ENCODE data around the gene SULT1B1. TPM values are rescaled to one million over a fixed set of nuclear protein-coding genes. Genes with fewer than 3 reads are reported as not detected.
A peak's percentile ranks its signal among the peaks of the same experiment; 100 is the strongest.

Gene SULT1B1
- total RNA-seq (2014; rRNA removed; shearing (Covaris generic)) (2.6 TPM in 1 of 2 replicates, not detected in the other), polyA plus RNA-seq (2016; fragmentation: Nextera tagmentation; extraction: Ambion mirVana) (0.10 and 0.11 TPM in 2 replicates)

DNA sequence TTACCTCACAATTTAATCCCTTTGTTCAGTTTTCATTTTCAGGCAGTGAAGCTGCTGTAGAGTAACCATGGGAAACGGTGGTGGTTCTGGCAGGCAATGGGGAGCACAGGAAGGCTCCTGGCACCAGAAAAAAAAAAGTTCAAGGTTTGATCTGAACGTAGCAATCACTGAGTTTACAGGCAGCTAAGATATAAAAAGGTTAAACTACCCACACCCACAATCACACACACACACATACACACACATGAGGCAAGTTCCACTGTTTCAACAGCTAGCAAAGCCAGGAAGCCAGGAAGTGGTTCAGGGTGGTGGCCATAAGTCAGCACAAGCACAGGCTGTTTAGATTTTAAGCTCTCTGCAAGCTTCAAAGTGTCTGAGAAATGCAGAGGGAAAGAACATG is at the start of gene SULT1B1:
Gene SULT1B1, minus strand, starts transcription at position 166 of the 400 bp plus-strand sequence. CDS start 5,403 bp downstream, outside the sequence.
- H3K4me1 ChIP-seq (ENCODE audit: insufficient read depth) = peaks cover 17% of the 10 kb centered on the region
- TF ChIP-seq EZH2 (IDR thresholded peaks at IDR 0.05; ENCODE audit: insufficient read depth, poor library complexity, severe bottlenecking) = no peak
- TF ChIP-seq EZH2phosphoT487 (IDR thresholded peaks at IDR 0.05; ENCODE audit: insufficient read depth, low read depth) = no peak
- DNase-seq = peak; percentile 65
- 3 to 7% methylated on average over 2 of the region's 2 CpGs for WGBS, 2 experiments (ENCODE audit: low coverage in 1 of 2, low lambda C conversion rate in 2 of 2, missing lambda C conversion rate in 2 of 2)
- no peaks in the 10 kb centered on the region for H3K9me2 ChIP-seq (ENCODE audit: insufficient read depth)
- 0 out of 2 replicates have a peak within 1 kb of the TSS, but pooled peaks have one; percentile 4 for H3K4me3 ChIP-seq
- peak within 1 kb of the TSS; percentile 79 for H2AFZ ChIP-seq
- no peaks in the 10 kb centered on the region for H3K79me2 ChIP-seq (ENCODE audit: insufficient read depth)
- H3K27ac ChIP-seq = peak within 1 kb of the TSS; percentile 51
- peak within 1 kb of the TSS; percentile 38 for H3K4me2 ChIP-seq (ENCODE audit: unreplicated experiment)
- no peaks in the 10 kb centered on the region for H4K20me1 ChIP-seq (ENCODE audit: insufficient read depth)
- no peaks in the 10 kb centered on the region for H3K9me3 ChIP-seq (ENCODE audit: low read depth)
- peak within 1 kb of the TSS; percentile 11 for H3K9ac ChIP-seq
- 0 out of 2 replicates have a peak, but pooled peaks cover 5% of the 10 kb centered on the region for H3F3A ChIP-seq (ENCODE audit: insufficient read depth)
- H3K27me3 ChIP-seq (replicated peaks; ENCODE audit: insufficient read depth) = no peaks in the 10 kb centered on the region
- H3K36me3 ChIP-seq (ENCODE audit: low read depth) = no peaks in the 10 kb centered on the region
- in situ Hi-C loops (cut with MboI) = no loop called here

DNA sequence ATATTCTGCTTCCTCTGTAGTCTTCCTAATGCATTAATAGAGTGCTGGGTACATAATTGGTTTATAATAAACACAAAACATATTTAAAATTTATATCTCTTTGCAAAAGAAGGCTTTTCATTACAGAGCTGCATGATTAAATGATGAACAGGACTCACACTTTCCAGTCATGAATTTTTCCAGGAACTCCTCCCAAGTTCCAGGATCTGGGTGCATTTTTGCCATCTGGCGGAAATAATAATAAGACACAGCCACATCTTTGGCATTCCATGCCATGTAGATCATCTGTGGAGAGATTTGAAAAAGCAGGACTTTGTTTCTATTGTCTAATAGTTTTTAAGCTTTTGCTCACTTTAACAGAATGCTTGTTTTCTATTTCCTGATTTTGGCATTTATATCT is 40.2 kb upstream of the SULT1B1 start:
- DNase-seq = peak; percentile 80
- in situ Hi-C loops (cut with MboI) = no loop called here
- WGBS, 2 experiments (ENCODE audit: low coverage in 1 of 2, low lambda C conversion rate in 2 of 2, missing lambda C conversion rate in 2 of 2) = 0 to 9% methylated on average over 1 of the region's 1 CpG

DNA sequence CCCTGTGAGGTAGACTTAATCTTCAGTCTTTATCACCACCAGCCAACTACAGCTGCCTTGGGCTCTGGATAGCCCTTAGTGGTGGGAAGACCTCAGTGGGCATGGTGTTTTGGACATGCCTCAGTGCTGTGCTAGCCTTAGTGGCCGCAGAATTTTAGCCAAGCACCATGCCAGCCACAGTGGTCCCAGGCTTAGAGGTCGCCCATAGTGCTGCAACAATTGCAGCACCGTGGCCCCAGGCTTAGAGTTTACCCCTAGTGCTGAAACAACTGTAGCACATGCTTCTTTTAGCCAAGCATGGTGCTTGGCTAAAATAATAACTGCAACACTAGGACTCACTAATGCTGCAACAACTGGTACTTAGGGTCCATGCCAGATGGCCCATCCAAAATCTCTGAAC is 38.9 kb upstream of the SULT1B1 start:
- Histone ChIP-seq H3K4me2 (ENCODE audit: unreplicated experiment) (no peak overlapping the region), H3K4me3 (no peak overlapping the region), H3F3A (ENCODE audit: insufficient read depth) (no peaks in the 10 kb centered on the region), H4K20me1 (ENCODE audit: insufficient read depth) (no peaks in the 10 kb centered on the region), H3K9me3 (ENCODE audit: low read depth) (peaks cover 2% of the 10 kb centered on the region), H2AFZ (no peak overlapping the region), H3K9ac (no peak overlapping the region), H3K36me3 (ENCODE audit: low read depth) (no peaks in the 10 kb centered on the region), H3K79me2 (ENCODE audit: insufficient read depth) (no peaks in the 10 kb centered on the region), H3K4me1 (ENCODE audit: insufficient read depth) (peaks cover 15% of the 10 kb centered on the region), H3K27me3 (replicated peaks; ENCODE audit: insufficient read depth) (no peaks in the 10 kb centered on the region), H3K27ac (no peak overlapping the region), H3K9me2 (ENCODE audit: insufficient read depth) (no peaks in the 10 kb centered on the region)
- in situ Hi-C loops (cut with MboI) = no loop called here
- DNase-seq = no peak
- TF ChIP-seq EZH2 (IDR thresholded peaks at IDR 0.05; ENCODE audit: insufficient read depth, poor library complexity, severe bottlenecking) (no peak), EZH2phosphoT487 (IDR thresholded peaks at IDR 0.05; ENCODE audit: insufficient read depth, low read depth) (no peak)
- 89% methylated on average over 3 of the region's 3 CpGs for WGBS, 2 experiments (ENCODE audit: low coverage in 1 of 2, low lambda C conversion rate in 2 of 2, missing lambda C conversion rate in 2 of 2)

More for the DNA sequence above, 40.2 kb upstream of the SULT1B1 start:
- H3K4me2 ChIP-seq (ENCODE audit: unreplicated experiment) = peak overlapping the region; percentile 78
- no peaks in the 10 kb centered on the region for H3K27me3 ChIP-seq (replicated peaks; ENCODE audit: insufficient read depth)
- H3K4me3 ChIP-seq = peak overlapping the region; percentile 52
- H3K27ac ChIP-seq = peak overlapping the region; percentile 52
- peaks cover 15% of the 10 kb centered on the region for H3K4me1 ChIP-seq (ENCODE audit: insufficient read depth)
- H3K9ac ChIP-seq = peak overlapping the region; percentile 26; the same call in 1 of the 2 replicates
- no peaks in the 10 kb centered on the region for H3K36me3 ChIP-seq (ENCODE audit: low read depth)
- TF ChIP-seq EZH2phosphoT487 (IDR thresholded peaks at IDR 0.05; ENCODE audit: insufficient read depth, low read depth) (no peak), EZH2 (IDR thresholded peaks at IDR 0.05; ENCODE audit: insufficient read depth, poor library complexity, severe bottlenecking) (no peak)
- no peaks in the 10 kb centered on the region for H3F3A ChIP-seq (ENCODE audit: insufficient read depth)
- H4K20me1 ChIP-seq (ENCODE audit: insufficient read depth) = no peaks in the 10 kb centered on the region
- no peaks in the 10 kb centered on the region for H3K9me2 ChIP-seq (ENCODE audit: insufficient read depth)
- H3K79me2 ChIP-seq (ENCODE audit: insufficient read depth) = no peaks in the 10 kb centered on the region
- H3K9me3 ChIP-seq (ENCODE audit: low read depth) = peaks cover 2% of the 10 kb centered on the region
- H2AFZ ChIP-seq = peak overlapping the region; percentile 68

DNA sequence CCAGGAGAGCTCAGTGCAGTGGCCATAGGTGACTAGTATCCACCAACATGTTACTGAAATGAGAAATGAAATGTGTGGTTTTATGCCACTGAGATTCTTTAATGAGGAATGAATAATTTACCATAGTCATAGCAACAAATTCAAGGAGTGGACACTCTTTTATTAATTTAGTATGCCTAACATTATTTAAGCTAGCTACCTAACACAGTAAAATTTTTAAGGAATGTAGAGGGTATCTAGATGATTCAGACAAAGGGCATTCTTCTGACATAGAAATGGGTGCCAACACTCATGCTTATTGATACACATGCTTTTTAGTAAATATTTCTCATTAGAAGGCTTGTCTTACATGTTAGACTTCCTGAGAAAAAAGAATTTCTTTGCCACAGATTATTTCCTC is 33.3 kb upstream of the SULT1B1 start:
- H3K27me3 ChIP-seq (replicated peaks; ENCODE audit: insufficient read depth) = no peaks in the 10 kb centered on the region
- H4K20me1 ChIP-seq (ENCODE audit: insufficient read depth) = no peaks in the 10 kb centered on the region
- H3K79me2 ChIP-seq (ENCODE audit: insufficient read depth) = no peaks in the 10 kb centered on the region
- TF ChIP-seq EZH2phosphoT487 (IDR thresholded peaks at IDR 0.05; ENCODE audit: insufficient read depth, low read depth) = no peak
- TF ChIP-seq EZH2 (IDR thresholded peaks at IDR 0.05; ENCODE audit: insufficient read depth, poor library complexity, severe bottlenecking) = no peak
- DNase-seq = no peak
- no peak overlapping the region for H3K4me3 ChIP-seq
- in situ Hi-C loops (cut with MboI) = no loop called here
- no peak overlapping the region for H3K27ac ChIP-seq
- no peaks in the 10 kb centered on the region for H3K9me3 ChIP-seq (ENCODE audit: low read depth)
- no peaks in the 10 kb centered on the region for H3K36me3 ChIP-seq (ENCODE audit: low read depth)
- H2AFZ ChIP-seq = no peak overlapping the region
- no peak overlapping the region for H3K9ac ChIP-seq
- H3F3A ChIP-seq (ENCODE audit: insufficient read depth) = no peaks in the 10 kb centered on the region
- H3K9me2 ChIP-seq (ENCODE audit: insufficient read depth) = no peaks in the 10 kb centered on the region
- H3K4me2 ChIP-seq (ENCODE audit: unreplicated experiment) = no peak overlapping the region
- no peaks in the 10 kb centered on the region for H3K4me1 ChIP-seq (ENCODE audit: insufficient read depth)

DNA sequence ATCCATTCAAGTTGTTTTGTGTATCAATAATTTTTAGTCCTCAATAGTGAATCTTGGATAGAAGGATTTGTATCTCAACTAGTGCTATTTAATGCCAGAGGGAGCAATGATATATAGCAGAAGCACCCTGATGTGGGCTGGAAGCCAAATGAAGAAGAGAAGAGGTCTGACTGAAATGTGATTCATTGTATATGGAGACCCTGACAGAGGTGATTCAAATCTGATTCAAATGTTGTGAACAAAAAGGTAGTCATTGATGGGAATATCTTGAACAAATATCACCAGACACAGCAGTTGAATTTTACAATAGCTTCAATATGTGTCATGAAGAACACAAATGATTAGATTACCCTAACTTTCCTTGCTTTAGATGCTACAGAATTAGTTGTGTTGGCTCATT is 27.5 kb upstream of the SULT1B1 start:
- Histone ChIP-seq H3K4me1 (ENCODE audit: insufficient read depth) (no peaks in the 10 kb centered on the region), H4K20me1 (ENCODE audit: insufficient read depth) (no peaks in the 10 kb centered on the region), H3F3A (ENCODE audit: insufficient read depth) (no peaks in the 10 kb centered on the region), H3K79me2 (ENCODE audit: insufficient read depth) (no peaks in the 10 kb centered on the region), H3K9me2 (ENCODE audit: insufficient read depth) (no peaks in the 10 kb centered on the region), H3K9me3 (ENCODE audit: low read depth) (no peaks in the 10 kb centered on the region), H2AFZ (no peak overlapping the region), H3K27ac (no peak overlapping the region), H3K9ac (no peak overlapping the region), H3K4me3 (no peak overlapping the region), H3K36me3 (ENCODE audit: low read depth) (no peaks in the 10 kb centered on the region), H3K27me3 (replicated peaks; ENCODE audit: insufficient read depth) (no peaks in the 10 kb centered on the region), H3K4me2 (ENCODE audit: unreplicated experiment) (no peak overlapping the region)
- no peak for TF ChIP-seq EZH2 (IDR thresholded peaks at IDR 0.05; ENCODE audit: insufficient read depth, poor library complexity, severe bottlenecking)
- DNase-seq = no peak
- in situ Hi-C loops (cut with MboI) = no loop called here

Data from GM23248 (cell line).